ENCODE measurements around the gene SFRP2.

Gene SFRP2

DNA sequence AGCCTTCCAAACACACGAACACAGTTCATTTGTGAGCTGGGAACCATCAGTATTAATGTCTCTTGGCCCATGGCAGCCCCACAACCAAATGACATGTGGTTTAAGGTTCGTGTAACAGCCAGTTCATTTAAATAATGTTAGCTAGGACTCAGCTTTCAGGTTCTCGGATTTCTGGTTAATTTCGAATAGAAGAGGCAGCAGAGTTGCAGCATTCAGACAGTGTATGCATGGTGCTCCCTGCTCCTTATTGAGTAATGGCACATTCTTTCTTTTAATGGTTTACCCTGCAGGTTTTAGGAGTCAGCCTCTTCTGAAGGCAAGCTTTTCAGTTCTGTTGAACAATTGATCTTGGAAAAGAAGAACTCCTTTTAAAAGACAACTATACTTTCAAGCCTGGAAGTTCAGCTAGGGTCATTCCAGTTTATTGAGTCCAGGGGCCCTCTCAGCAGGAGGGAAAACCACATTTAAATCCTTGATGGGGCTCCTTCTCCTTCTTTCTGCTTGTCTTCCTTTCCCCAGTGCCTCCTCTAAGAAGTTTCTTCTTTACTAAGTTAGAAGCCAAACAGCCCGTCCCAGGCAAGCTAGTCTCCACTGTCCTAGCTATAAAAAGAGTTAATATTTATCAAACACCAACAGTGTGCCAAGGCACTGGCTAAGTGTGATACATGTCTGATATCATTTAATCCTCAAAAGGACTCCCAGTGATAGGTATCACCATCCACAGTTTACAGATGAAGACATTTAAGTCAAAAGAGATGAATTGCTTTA lies 24.1 kb downstream of the SFRP2 start:
- Histone ChIP-seq H3K4me3 (ENCODE audit: low read depth in 1 of 2, low read length in 2 of 2) (no peak overlapping the region), H3K36me3 (ENCODE audit: insufficient read depth, low read length) (no peaks in the 10 kb centered on the region), H3K9ac (ENCODE audit: low read length) (no peak overlapping the region), H3K27me3 (ENCODE audit: control insufficient read depth in 1 of 2, insufficient read depth in 2 of 2, low read length in 2 of 2) (peaks cover 0 to under 1% of the 10 kb centered on the region in 2 donors), H3K4me1 (ENCODE audit: insufficient read depth, low read length) (no peaks in the 10 kb centered on the region), H3K27ac (ENCODE audit: low read depth, low read length) (no peak overlapping the region), H3K9me3 (ENCODE audit: low read length) (no peaks in the 10 kb centered on the region)

DNA sequence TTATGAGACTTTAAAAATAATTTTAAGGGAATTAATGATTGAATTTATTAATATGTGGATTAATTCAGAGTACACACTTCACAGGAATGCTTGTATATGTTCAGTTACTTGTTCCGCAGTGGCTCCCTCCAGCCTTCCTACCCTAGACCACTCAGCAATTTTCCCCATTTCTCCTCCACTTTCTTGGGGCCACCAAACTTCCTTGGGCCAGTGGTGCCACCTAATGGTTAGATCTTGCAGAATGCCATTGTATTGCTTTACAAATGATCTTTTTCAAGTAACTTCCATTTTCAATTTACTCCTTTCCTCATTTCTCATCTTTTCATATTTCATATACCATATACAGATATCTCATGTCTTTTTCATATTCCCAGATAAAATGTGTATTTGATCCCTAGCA lies 25.5 kb downstream of the SFRP2 start:
- H3K27ac ChIP-seq (ENCODE audit: low read depth, low read length), result no peak overlapping the region
- H3K27me3 ChIP-seq (ENCODE audit: control insufficient read depth in 1 of 2, insufficient read depth in 2 of 2, low read length in 2 of 2), result peaks cover 0 to 12% of the 10 kb centered on the region in 2 donors
- H3K9ac ChIP-seq (ENCODE audit: low read length), result no peak overlapping the region
- H3K4me3 ChIP-seq (ENCODE audit: low read depth in 1 of 2, low read length in 2 of 2), result no peak overlapping the region
- H3K9me3 ChIP-seq (ENCODE audit: low read length), result no peaks in the 10 kb centered on the region
- H3K36me3 ChIP-seq (ENCODE audit: insufficient read depth, low read length), result no peaks in the 10 kb centered on the region
- peaks cover 4% of the 10 kb centered on the region for H3K4me1 ChIP-seq (ENCODE audit: insufficient read depth, low read length)

GRCh38 chr4:153759407-153760316 lies 29.2 kb downstream of the SFRP2 start, which contains the start of gene RNF175:
Gene RNF175 (minus strand): TSS chr4:153760024. CDS start chr4:153759862, 162 bp downstream.
- no peaks in the 10 kb centered on the region for H3K36me3 ChIP-seq (ENCODE audit: insufficient read depth, low read length)
- no peak within 1 kb of the TSS for H3K9ac ChIP-seq (ENCODE audit: low read length)
- no peak within 1 kb of the TSS for H3K27ac ChIP-seq (ENCODE audit: low read depth, low read length)
- no peaks in the 10 kb centered on the region for H3K9me3 ChIP-seq (ENCODE audit: low read length)
- peaks cover 0 to 12% of the 10 kb centered on the region in 2 donors for H3K27me3 ChIP-seq (ENCODE audit: control insufficient read depth in 1 of 2, insufficient read depth in 2 of 2, low read length in 2 of 2)
- H3K4me1 ChIP-seq (ENCODE audit: insufficient read depth, low read length), result peaks cover 4% of the 10 kb centered on the region
- peak within 1 kb of the TSS; percentile 56 to 58 for H3K4me3 ChIP-seq (ENCODE audit: low read depth in 1 of 2, low read length in 2 of 2)

DNA sequence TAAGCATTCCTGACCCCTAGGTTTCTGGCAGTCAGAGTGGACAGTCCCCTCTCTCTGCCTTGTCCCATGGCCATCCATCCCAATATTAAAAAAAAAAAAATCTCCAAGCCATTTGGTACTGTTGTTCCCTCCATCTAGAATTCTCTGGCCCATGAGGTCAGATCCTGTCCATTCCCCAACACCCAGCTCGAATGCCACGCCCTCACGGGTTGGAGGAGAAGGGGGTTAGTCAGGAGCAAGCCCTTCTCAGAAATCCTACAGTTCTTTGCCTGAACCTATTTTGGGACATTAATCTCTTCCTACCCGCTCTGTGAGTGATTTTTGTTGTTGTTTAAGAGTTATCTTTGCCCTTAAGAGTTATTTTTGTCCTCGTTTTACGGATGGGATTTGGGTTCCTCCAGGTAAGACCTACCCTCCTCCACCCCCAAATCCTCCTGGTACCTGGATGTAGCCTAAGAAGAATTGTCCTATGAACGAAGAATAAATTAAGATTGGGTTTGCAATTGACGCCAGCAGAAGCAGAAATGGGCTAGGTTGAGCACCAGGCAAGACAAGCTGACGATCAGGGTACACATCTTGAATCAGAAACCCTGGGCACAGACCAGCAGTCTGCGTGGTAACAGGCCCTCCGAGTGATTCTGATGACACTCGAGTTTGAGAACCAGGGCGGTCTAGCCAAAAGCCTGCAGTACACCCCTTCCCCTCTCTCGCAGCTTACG lies 30.0 kb downstream of the SFRP2 start:
- peaks cover 0 to 12% of the 10 kb centered on the region in 2 donors for H3K27me3 ChIP-seq (ENCODE audit: control insufficient read depth in 1 of 2, insufficient read depth in 2 of 2, low read length in 2 of 2)
- peak overlapping the region; percentile 56 to 58 for H3K4me3 ChIP-seq (ENCODE audit: low read depth in 1 of 2, low read length in 2 of 2)
- H3K27ac ChIP-seq (ENCODE audit: low read depth, low read length), result no peak overlapping the region

GRCh38 chr4:153758136-153758535 lies 30.7 kb downstream of the SFRP2 start:
- Histone ChIP-seq H3K9me3 (ENCODE audit: low read length) (no peaks in the 10 kb centered on the region), H3K4me3 (ENCODE audit: low read depth in 1 of 2, low read length in 2 of 2) (no peak overlapping the region), H3K9ac (ENCODE audit: low read length) (no peak overlapping the region), H3K27ac (ENCODE audit: low read depth, low read length) (no peak overlapping the region), H3K36me3 (ENCODE audit: insufficient read depth, low read length) (no peaks in the 10 kb centered on the region), H3K27me3 (ENCODE audit: control insufficient read depth in 1 of 2, insufficient read depth in 2 of 2, low read length in 2 of 2) (peaks cover 0 to 12% of the 10 kb centered on the region in 2 donors), H3K4me1 (ENCODE audit: insufficient read depth, low read length) (peaks cover 4% of the 10 kb centered on the region)

More for the DNA sequence above, 30.0 kb downstream of the SFRP2 start:
- H3K36me3 ChIP-seq (ENCODE audit: insufficient read depth, low read length), result no peaks in the 10 kb centered on the region
- H3K9me3 ChIP-seq (ENCODE audit: low read length), result no peaks in the 10 kb centered on the region
- H3K4me1 ChIP-seq (ENCODE audit: insufficient read depth, low read length), result peaks cover 4% of the 10 kb centered on the region
- no peak overlapping the region for H3K9ac ChIP-seq (ENCODE audit: low read length)

DNA sequence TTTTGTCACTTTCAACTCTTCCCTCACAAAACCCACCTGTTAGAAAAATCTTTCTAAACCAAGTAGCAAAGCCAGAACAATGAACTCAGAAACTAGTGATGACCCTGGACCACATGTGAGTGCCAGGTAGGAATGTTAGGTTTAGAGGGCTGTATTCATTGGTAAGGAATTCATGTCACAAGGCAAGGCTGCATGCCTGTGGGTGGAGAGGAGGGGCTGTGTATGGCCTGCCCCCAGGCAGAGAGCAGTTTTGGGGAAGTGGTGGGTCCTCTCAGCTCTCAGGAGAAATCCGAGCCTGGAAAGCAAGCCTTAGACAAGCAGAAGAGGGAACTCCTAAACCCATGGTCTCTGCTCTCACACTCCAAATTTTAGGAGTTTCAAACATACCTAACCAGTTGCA lies 31.5 kb downstream of the SFRP2 start:
- H3K27ac ChIP-seq (ENCODE audit: low read depth, low read length), result no peak overlapping the region
- peaks cover 0 to 12% of the 10 kb centered on the region in 2 donors for H3K27me3 ChIP-seq (ENCODE audit: control insufficient read depth in 1 of 2, insufficient read depth in 2 of 2, low read length in 2 of 2)
- H3K4me3 ChIP-seq (ENCODE audit: low read depth in 1 of 2, low read length in 2 of 2), result no peak overlapping the region
- no peaks in the 10 kb centered on the region for H3K36me3 ChIP-seq (ENCODE audit: insufficient read depth, low read length)
- H3K9ac ChIP-seq (ENCODE audit: low read length), result no peak overlapping the region
- no peaks in the 10 kb centered on the region for H3K9me3 ChIP-seq (ENCODE audit: low read length)
- peaks cover 4% of the 10 kb centered on the region for H3K4me1 ChIP-seq (ENCODE audit: insufficient read depth, low read length)

DNA sequence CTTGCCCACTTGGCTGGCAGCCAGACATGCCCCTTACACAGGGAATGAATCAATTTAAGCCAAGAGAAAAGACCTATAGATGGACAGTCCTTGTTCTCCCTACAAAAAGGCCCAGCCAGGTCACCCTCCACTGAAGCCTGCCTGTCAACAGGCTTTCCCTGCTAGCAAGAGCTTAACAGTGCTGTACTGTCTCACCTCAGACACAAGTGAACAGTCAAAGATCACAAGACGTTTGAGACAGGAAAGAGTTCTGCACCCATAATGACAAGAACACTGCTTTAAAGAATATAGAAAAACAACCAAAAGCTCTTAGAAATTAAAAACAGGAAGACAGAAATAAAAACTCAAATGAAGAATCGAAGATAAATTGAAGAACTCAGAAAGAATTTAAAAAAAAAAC lies 33.7 kb downstream of the SFRP2 start:
- Histone ChIP-seq H3K9me3 (ENCODE audit: low read length) (no peaks in the 10 kb centered on the region), H3K27ac (ENCODE audit: low read depth, low read length) (no peak overlapping the region), H3K4me1 (ENCODE audit: insufficient read depth, low read length) (peaks cover 4% of the 10 kb centered on the region), H3K36me3 (ENCODE audit: insufficient read depth, low read length) (no peaks in the 10 kb centered on the region), H3K9ac (ENCODE audit: low read length) (no peak overlapping the region), H3K4me3 (ENCODE audit: low read depth in 1 of 2, low read length in 2 of 2) (no peak overlapping the region), H3K27me3 (ENCODE audit: control insufficient read depth in 1 of 2, insufficient read depth in 2 of 2, low read length in 2 of 2) (peaks cover 0 to 12% of the 10 kb centered on the region in 2 donors)

DNA sequence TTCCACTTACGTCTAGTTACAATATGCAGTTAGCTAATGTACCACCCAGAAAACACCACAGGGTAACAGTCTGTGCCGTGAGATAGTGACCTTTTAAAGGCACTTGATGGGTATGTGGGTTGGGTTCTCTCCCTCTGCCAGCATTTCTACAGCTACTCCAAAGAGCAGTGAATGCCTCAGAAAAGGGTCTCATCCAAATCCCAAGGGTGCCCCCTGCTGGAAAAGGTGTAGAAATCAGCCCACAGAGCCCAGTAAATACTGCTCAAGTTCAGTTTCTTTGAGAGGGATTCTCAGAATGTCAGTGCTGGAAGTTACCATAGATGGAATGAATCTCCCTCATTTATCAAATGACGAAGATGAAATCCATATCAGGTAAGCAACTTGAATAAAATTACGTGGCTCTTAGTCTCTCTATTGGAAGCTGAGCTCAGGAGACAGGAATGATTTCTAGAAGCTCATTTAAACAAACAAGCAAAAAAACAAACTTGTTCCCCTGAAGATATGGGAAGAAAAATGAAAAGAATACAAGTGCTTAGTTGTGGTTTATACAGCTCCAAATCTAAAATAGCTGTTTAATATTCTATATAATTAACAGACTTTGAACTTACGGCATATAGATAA lies 38.6 kb downstream of the SFRP2 start:
- Histone ChIP-seq H3K4me1 (ENCODE audit: insufficient read depth, low read length) (no peaks in the 10 kb centered on the region), H3K9me3 (ENCODE audit: low read length) (no peaks in the 10 kb centered on the region), H3K9ac (ENCODE audit: low read length) (no peak overlapping the region), H3K4me3 (ENCODE audit: low read depth in 1 of 2, low read length in 2 of 2) (no peak overlapping the region), H3K36me3 (ENCODE audit: insufficient read depth, low read length) (no peaks in the 10 kb centered on the region), H3K27me3 (ENCODE audit: control insufficient read depth in 1 of 2, insufficient read depth in 2 of 2, low read length in 2 of 2) (no peaks in the 10 kb centered on the region), H3K27ac (ENCODE audit: low read depth, low read length) (no peak overlapping the region)

DNA sequence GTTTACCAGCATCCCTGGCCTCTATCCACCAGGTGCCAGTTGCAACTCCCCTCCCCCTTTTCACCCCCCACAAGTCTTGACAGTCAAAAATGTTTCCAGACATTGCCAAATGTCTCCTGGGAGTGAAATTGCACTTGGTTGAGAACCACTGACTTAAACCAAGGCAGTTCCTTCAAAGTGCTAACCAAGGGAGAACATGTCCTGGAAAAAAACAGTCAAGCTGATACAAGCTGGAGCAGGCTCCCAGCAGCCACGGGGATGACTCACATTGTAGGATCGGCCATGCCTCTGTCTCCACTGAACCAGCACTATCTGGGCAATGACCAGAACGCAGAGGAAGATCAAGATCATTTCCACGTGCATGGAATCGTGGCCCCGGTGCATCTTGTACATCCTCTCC lies 40.5 kb downstream of the SFRP2 start:
- Histone ChIP-seq H3K27me3 (ENCODE audit: control insufficient read depth in 1 of 2, insufficient read depth in 2 of 2, low read length in 2 of 2) (no peaks in the 10 kb centered on the region), H3K4me3 (ENCODE audit: low read depth in 1 of 2, low read length in 2 of 2) (no peak overlapping the region), H3K36me3 (ENCODE audit: insufficient read depth, low read length) (no peaks in the 10 kb centered on the region), H3K4me1 (ENCODE audit: insufficient read depth, low read length) (no peaks in the 10 kb centered on the region), H3K9me3 (ENCODE audit: low read length) (no peaks in the 10 kb centered on the region), H3K27ac (ENCODE audit: low read depth, low read length) (no peak overlapping the region), H3K9ac (ENCODE audit: low read length) (no peak overlapping the region)

DNA sequence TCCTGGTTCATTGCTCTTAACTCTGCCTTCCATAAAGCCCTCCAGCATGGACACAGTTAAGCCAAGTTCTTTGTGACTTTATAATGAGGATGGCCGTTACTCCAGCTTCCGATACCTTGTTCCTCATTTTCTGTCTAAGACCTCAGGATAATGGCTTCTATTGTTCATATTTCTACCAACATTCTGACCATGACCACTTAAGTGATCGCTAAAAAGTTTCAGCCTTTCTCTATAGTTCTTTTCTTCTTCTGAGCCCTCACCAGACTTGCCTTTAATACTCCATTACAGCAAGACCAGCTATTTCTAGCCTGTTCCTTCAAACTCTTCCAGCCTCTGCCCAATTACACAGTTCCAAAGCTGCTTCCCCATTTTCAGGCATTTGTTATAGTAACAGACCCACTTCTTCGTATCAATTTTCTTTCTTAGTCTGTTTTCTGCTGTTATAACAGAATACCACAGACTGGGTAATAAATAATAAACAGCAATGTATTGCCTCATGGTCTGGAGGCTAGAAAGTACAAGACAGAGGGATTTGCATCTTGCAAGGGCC lies 41.4 kb downstream of the SFRP2 start:
- no peaks in the 10 kb centered on the region for H3K27me3 ChIP-seq (ENCODE audit: control insufficient read depth in 1 of 2, insufficient read depth in 2 of 2, low read length in 2 of 2)
- H3K36me3 ChIP-seq (ENCODE audit: insufficient read depth, low read length), result no peaks in the 10 kb centered on the region
- H3K4me3 ChIP-seq (ENCODE audit: low read depth in 1 of 2, low read length in 2 of 2), result no peak overlapping the region
- no peaks in the 10 kb centered on the region for H3K9me3 ChIP-seq (ENCODE audit: low read length)
- no peak overlapping the region for H3K9ac ChIP-seq (ENCODE audit: low read length)
- no peak overlapping the region for H3K27ac ChIP-seq (ENCODE audit: low read depth, low read length)
- no peaks in the 10 kb centered on the region for H3K4me1 ChIP-seq (ENCODE audit: insufficient read depth, low read length)

Data from muscle layer of colon (tissue), 2 donors.